C4-2B (cell line): Measurements from ENCODE around the gene PTPRD.

Experiments used
- ZFX ChIP-seq: fragments of 450-650 bp; IDR thresholded peaks from 2 replicates; pipeline ENCODE4 v1.6.1; 2017
- TF ChIP-seq, protein P1 (sequence below): fragments of 450-650 bp; conservative IDR thresholded peaks from 2 replicates; pipeline ENCODE4 v1.5.1; 2017; ENCODE audit warnings: mild to moderate bottlenecking

DNA sequence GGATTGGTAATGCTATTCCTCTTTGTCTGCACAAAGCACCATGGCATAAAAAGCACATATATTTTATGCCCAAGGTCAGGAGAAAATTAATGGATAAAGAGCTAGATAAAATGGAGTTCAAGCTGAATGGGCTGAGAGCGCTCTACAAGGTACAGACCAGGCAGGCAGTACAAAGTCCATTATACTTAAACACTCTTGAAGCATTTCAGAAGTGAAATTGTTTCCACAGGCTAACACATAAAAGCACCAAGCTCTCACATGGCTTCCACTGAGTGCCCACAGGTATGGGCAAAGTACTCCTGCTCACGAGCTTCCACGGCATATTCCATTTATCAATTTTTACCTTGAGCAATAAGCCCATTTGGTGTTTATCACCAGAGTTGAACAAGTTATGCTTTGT lies 2042.0 kb downstream of the PTPRD start:
- TF ChIP-seq, protein P1, sequence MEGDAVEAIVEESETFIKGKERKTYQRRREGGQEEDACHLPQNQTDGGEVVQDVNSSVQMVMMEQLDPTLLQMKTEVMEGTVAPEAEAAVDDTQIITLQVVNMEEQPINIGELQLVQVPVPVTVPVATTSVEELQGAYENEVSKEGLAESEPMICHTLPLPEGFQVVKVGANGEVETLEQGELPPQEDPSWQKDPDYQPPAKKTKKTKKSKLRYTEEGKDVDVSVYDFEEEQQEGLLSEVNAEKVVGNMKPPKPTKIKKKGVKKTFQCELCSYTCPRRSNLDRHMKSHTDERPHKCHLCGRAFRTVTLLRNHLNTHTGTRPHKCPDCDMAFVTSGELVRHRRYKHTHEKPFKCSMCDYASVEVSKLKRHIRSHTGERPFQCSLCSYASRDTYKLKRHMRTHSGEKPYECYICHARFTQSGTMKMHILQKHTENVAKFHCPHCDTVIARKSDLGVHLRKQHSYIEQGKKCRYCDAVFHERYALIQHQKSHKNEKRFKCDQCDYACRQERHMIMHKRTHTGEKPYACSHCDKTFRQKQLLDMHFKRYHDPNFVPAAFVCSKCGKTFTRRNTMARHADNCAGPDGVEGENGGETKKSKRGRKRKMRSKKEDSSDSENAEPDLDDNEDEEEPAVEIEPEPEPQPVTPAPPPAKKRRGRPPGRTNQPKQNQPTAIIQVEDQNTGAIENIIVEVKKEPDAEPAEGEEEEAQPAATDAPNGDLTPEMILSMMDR: no peak
- no peak for TF ChIP-seq ZFX
